Stomach smooth muscle (tissue), 2 donors: ENCODE data around the gene SLC16A5.

Experiments used
- H3K27ac ChIP-seq: one replicate; pipeline ENCODE4 v1.7.0; 2013; ENCODE audit warnings: mild to moderate bottlenecking, low read length, inconsistent platforms
- H3K27me3 ChIP-seq, 2 donors: one replicate each; pipeline ENCODE4 v1.7.0; 2013; ENCODE audit warnings: low read length in 2 of 2; ENCODE audit not compliant: insufficient read depth in 2 of 2, control insufficient read depth in 1 of 2
- H3K36me3 ChIP-seq, 2 donors: one replicate each; pipeline ENCODE4 v1.7.0; 2013; ENCODE audit warnings: low read length in 2 of 2; ENCODE audit not compliant: control insufficient read depth in 2 of 2, insufficient read depth in 2 of 2
- H3K4me1 ChIP-seq: one replicate; pipeline ENCODE4 v1.7.0; 2013; ENCODE audit warnings: low read length; ENCODE audit not compliant: control insufficient read depth, insufficient read depth
- H3K4me3 ChIP-seq, 2 donors: one replicate each; pipeline ENCODE4 v1.7.0; 2013; ENCODE audit warnings: low read length in 2 of 2
- H3K9ac ChIP-seq, 2 donors: one replicate each; pipeline ENCODE4 v1.7.0; 2013; ENCODE audit warnings: low read length in 2 of 2, mild to moderate bottlenecking in 1 of 2
- H3K9me3 ChIP-seq, 2 donors: one replicate each; pipeline ENCODE4 v1.7.0; 2013; ENCODE audit warnings: low read length in 2 of 2; ENCODE audit not compliant: control insufficient read depth in 2 of 2
- donor health status: healthy.
- donor health status: Pancreatic carcinoma.

The SLC16A5 gene

GRCh38 chr17:75153780-75154194 is 66.0 kb downstream of the SLC16A5 start:
- no peaks in the 10 kb centered on the region for H3K36me3 ChIP-seq
- H3K27me3 ChIP-seq: no peaks in the 10 kb centered on the region
- no peak overlapping the region for H3K27ac ChIP-seq
- peak overlapping the region; percentile 68 to 91 for H3K4me3 ChIP-seq
- peak overlapping the region; percentile 60 to 72 for H3K9ac ChIP-seq
- H3K9me3 ChIP-seq: no peaks in the 10 kb centered on the region
- H3K4me1 ChIP-seq: peaks cover 14% of the 10 kb centered on the region

GRCh38 chr17:75154195-75155106 is 66.7 kb downstream of the SLC16A5 start, which contains the start of gene JPT1:
Gene JPT1 (minus strand): TSS chr17:75154512. CDS start chr17:75154397, 115 bp downstream.
- H3K9me3 ChIP-seq: no peaks in the 10 kb centered on the region
- no peak within 1 kb of the TSS for H3K27ac ChIP-seq
- H3K4me1 ChIP-seq: peaks cover 14% of the 10 kb centered on the region
- no peaks in the 10 kb centered on the region for H3K27me3 ChIP-seq
- H3K36me3 ChIP-seq: no peaks in the 10 kb centered on the region
- H3K9ac ChIP-seq: peak within 1 kb of the TSS; percentile 69 to 72
- peak within 1 kb of the TSS; percentile 68 to 91 for H3K4me3 ChIP-seq

- no peaks in the 10 kb centered on the region for H3K9me3 ChIP-seq
- H3K9ac ChIP-seq: no peak overlapping the region
- H3K36me3 ChIP-seq: no peaks in the 10 kb centered on the region
- peak overlapping the region in 1 of 2 donors; percentile 68 for H3K4me3 ChIP-seq
- H3K27me3 ChIP-seq: no peaks in the 10 kb centered on the region
- H3K27ac ChIP-seq: no peak overlapping the region
- peaks cover 14% of the 10 kb centered on the region for H3K4me1 ChIP-seq
Observed at GRCh38 chr17:75155191-75155601, 67.4 kb downstream of the SLC16A5 start.
